HFF-Myc (cell line): ENCODE measurements around the gene ABHD17C.

Experiments used
- DNase-seq: peaks from one replicate; pipeline ENCODE4 v3.0.0-alpha.2; 2011; ENCODE audit warnings: low read depth; ENCODE audit errors: extremely low read depth
- H3K4me3 ChIP-seq: replicated peaks from 2 replicates; pipeline ENCODE4 v1.5.1; 2011; ENCODE audit warnings: low read depth, mild to moderate bottlenecking, control low read depth, low read length
- CTCF ChIP-seq: IDR thresholded peaks from 2 replicates; pipeline ENCODE4 v1.5.1; 2012; ENCODE audit warnings: mild to moderate bottlenecking, low read depth, low read length, control low read depth; ENCODE audit errors: missing control alignments

ABHD17C gene

DNA sequence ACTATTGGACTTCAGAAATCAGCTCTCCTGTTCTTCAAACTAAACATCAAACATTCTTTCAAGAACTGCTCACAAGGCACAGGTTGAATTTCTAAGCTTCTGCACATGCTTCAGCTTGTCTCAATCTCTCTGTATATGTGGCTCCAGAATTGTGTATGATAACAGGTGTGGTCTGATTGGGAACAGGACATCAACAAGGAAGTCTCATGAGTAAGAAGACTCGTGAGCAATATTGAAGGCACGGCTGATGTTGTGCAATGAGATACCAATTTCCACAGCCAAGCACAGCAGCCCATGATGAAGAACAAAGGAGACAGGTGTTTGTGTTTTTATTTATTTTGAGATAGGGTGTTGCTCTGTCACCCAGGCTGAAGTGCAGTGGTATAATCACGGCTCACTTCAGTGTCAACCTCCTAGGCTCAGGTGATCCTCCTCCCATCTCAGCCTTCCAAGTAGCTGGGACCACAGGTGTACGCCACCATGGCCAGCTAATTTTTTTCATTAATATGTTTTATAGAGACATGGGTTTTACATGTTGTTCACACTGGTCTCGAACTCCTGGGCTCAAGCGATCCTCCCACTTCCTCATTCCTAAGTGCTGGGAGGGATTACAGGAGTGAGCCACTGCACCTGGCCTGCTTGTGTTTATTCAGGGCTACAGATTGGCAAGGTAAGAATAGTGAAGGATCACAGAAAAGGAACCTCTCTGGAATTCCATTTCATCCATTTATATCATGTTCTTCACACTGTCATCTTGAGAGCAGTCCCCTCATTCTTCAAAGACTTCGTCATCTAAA lies 32.2 kb upstream of the ABHD17C start:
- TF ChIP-seq CTCF: no peak
- no peak overlapping the region for H3K4me3 ChIP-seq
- DNase-seq: no peak

GRCh38 chr15:80665151-80665550 lies 30.0 kb upstream of the ABHD17C start:
- H3K4me3 ChIP-seq: no peak overlapping the region
- no peak for DNase-seq
- TF ChIP-seq CTCF: no peak

GRCh38 chr15:80667936-80668335 lies 27.2 kb upstream of the ABHD17C start:
- TF ChIP-seq CTCF: no peak
- DNase-seq: no peak

DNA sequence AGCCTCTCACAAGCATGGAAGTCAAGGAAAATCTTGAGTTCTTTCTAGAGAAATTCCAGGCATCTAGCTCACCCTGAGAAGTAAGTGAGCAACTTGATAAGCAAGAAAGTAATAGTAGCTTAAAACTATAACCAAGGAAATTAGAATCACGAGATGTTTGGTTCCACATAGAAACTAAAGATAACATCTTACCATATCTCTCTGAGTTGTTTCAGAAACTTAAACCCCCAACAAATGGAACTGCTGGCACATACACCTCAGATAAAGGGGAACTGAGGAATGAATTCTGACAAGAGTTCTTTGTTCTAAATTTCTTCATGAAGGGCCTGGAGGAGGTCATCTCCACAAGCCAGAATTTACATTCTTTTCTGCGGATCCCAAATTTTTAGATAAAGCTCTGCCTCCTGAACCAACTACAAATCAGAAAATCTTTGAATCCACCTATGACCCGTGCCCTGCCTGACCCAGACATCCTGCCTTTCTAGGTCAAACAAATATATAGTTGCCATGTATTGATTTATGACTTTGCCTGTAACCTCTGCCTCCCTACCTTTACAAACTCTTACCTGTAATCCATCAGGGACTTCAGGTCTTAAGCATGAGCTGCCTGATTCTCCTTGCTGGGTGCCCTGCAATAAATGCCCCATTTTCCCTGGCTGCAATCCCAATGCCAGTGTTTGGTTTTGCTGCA lies 26.4 kb upstream of the ABHD17C start:
- no peak for TF ChIP-seq CTCF
- DNase-seq: no peak
- H3K4me3 ChIP-seq: no peak overlapping the region

More at GRCh38 chr15:80667936-80668335, 27.2 kb upstream of the ABHD17C start:
- no peak overlapping the region for H3K4me3 ChIP-seq

GRCh38 chr15:80669663-80670273 lies 25.3 kb upstream of the ABHD17C start:
- no peak overlapping the region for H3K4me3 ChIP-seq
- DNase-seq: no peak
- TF ChIP-seq CTCF: no peak

GRCh38 chr15:80673561-80674244 lies 21.4 kb upstream of the ABHD17C start:
- no peak overlapping the region for H3K4me3 ChIP-seq
- DNase-seq: no peak
- no peak for TF ChIP-seq CTCF
